COLO829 (cell line): ENCODE results near the gene RAC3.

Experiments used
- DNase-seq: peaks from one replicate; pipeline ENCODE4 v3.0.0; 2012; ENCODE audit warnings: low spot score

Gene RAC3

GRCh38 chr17:82013341-82013740 lies 18.1 kb upstream of the RAC3 start:
- no peak for DNase-seq

DNA sequence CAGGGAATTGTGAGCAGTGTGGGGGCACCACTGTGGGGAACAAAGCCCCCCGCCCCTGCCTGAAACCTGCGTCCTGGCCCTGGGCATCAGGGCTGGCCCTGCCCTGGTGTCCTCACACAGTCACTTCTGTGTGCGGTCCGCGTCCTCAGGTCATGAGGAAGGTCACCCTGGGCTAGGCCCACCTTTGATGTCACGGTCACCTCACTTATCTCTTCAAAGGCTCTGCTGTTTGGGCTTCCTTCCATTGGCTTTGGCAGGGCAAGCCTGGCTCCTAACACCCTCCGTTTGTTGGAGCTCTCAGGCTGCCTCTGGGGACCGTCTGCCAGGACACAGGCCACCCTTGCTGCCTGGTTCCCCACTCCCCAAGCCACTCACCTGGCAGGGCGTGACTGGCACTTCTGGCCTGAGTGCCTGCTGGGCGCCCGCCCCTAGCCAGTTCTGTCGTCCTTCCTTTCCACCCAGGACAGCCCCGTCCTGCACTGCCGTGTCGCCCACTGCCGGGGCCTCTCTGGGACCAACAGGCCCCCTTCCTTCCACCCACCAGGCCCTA lies 17.6 kb upstream of the RAC3 start:
- DNase-seq, result no peak

- DNase-seq, result no peak
These were observed 17.0 kb upstream of the RAC3 start for GRCh38 chr17:82014432-82014831.

- DNase-seq, result no peak
These were observed 16.5 kb upstream of the RAC3 start for GRCh38 chr17:82014971-82015310.

DNA sequence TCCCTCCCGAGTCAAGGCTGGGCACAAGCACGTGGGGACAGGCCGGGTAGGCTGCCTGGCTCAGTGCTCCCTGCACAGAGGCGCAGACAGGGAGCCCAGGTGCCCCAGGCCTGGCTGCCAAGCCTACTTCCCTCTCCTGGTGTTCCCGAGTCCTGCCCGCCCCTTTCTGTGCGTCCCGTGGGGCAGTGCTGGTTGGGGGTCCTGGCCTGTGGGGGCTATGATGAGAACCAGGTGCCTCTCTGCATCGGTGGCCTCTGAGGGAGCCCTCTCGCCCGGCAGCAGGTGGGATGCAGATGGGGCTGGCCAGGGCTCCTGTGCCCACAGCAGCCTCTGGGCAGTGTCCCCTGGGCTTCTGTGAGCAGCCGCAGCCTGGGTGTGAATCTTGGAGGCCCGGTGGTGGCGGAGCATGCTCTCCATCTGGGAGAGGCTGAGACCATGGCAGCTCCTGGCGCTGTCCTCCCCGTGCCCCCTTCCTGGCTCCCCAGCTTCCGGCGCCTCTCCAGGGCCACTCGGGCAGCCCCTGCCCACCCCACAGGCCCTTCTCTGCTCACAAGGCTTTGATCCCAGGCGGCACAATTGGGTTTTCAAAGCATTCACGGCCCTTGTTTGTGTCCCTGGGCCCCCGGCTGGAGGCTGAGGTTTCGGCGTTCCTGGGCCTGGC lies 16.0 kb upstream of the RAC3 start:
- DNase-seq, result no peak

- DNase-seq, result no peak
These were observed 15.2 kb upstream of the RAC3 start for GRCh38 chr17:82016061-82016874.

DNA sequence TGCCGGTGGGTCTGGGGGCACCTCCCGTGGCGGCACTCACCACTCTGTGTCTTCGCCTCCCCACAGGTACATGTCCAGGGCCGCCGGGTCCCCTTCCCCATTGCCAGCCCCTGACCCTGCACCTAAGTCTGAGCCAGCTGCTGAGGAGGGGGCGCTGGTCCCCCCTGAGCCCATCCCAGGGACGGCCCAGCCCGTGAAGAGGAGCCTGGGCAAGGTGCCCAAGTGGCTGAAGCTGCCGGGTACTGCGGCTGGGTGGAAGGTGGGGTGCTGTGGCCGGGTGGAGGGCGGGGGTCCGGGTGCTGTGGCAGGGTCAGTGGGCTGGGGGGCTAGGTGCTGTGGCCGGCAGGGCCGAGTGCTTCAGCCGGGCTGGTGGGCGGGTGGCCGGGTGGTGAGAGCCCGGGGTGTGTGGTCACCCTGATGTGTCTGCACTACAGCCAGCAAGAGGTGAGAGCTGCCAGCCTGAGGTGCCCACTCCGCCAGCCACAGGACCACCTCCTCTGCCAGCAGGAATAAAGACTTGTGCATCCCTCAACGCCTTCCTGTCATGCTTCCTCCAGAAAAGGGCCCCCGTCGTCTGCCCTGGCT lies 14.5 kb upstream of the RAC3 start:
- DNase-seq, result no peak

DNA sequence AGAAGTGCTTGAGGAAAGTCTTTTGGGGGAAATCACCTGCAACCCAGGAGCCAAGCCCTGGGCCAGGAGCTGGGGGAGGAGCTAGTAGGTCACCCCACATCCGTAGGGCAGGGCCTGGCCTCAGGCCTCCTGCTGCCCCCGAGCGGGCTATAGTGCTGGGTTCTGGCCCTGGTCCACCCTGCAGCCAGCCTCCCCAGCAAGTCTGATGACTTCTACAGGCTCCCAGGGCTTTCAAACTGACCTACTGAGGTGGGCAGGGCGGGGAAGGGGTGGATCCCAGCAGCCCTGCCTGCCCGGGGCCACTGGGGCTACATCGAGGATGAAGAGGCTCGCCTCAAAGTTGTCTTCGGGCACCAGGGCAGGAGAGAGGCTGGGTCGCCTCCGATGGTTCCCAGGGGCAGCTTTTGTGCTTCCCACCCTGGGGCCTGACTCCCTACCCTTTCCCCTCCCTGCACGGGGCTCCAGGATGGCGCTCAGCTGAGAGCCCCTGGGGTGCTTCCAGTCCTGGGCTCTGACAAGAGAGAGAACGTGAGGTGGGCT lies 13.8 kb upstream of the RAC3 start:
- no peak for DNase-seq

DNA sequence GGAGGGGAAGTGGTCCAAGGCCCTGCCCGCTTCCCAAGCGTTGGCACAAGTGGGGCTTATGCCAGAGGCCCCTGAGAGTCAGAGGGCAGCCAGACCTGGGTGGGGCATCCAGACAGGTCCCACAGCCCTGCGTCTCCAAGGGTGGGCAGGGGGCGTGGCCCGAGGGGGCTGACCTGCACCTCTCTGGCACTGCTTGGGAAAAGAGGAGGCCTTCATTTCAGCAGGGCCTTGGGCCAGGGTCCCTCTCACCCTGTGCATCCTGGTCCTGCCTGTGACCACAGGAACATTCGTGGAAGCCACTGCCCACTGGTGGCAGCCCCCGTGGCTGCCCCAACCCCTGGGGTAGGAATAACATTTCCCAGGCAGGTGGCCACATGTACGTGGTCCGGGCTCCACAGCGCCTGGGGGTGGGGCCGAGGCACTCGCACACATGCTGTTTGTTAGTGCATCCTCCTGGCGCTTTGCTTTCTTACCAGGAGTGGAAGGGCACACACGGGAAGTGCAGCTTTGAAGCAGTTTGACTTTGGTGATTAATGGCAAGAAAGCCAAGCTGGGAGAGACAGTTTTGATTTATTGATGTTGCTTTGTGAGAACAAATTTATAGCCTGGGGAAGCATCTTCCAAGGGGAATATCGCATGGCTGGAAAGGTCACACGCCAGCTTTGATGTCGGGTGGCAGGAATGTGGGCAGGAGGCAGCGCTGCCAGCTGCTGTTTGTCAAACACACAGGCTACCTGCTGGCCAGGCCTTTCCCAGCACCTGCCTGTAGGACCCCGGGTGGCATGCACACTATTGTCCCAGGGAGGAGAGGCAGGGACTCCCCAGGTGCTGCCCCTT lies 13.1 kb upstream of the RAC3 start:
- no peak for DNase-seq

DNA sequence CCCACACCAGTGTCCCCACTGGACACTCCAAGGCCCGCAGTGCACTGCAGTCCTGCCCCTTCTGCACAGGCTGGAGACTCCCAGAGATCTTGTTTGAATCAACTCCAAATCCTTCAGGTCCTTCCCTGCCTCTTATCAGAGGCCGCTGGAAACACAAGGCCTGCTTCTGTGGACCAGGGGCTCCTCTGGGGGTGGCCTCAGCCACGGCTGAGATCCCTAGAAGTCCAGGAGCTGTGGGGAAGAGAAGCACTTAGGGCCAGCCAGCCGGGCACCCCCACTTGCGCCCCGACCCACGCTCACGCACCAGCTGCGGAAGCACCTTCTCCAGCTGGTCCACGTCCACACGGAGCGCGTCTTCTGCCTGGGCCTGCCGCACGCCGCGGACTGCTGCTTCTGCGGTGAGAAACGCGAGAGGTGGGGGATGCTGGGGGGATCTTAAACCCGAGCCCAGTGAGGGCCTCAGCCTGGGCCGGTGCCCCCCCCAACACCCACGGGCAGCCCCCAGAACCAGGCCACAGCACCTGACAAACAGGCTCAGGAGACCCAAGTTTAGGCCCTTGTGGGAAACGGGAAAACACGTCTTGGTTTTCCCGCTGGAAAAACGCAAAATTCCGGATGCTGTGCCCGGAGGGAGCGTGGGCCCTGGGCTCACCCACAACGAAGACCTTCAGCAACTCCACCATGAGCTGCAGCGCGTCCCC lies 12.3 kb upstream of the RAC3 start:
- no peak for DNase-seq

GRCh38 chr17:82019690-82020571 lies 11.5 kb upstream of the RAC3 start:
- DNase-seq, result no peak

GRCh38 chr17:82020572-82021106 lies 10.8 kb upstream of the RAC3 start:
- no peak for DNase-seq

DNA sequence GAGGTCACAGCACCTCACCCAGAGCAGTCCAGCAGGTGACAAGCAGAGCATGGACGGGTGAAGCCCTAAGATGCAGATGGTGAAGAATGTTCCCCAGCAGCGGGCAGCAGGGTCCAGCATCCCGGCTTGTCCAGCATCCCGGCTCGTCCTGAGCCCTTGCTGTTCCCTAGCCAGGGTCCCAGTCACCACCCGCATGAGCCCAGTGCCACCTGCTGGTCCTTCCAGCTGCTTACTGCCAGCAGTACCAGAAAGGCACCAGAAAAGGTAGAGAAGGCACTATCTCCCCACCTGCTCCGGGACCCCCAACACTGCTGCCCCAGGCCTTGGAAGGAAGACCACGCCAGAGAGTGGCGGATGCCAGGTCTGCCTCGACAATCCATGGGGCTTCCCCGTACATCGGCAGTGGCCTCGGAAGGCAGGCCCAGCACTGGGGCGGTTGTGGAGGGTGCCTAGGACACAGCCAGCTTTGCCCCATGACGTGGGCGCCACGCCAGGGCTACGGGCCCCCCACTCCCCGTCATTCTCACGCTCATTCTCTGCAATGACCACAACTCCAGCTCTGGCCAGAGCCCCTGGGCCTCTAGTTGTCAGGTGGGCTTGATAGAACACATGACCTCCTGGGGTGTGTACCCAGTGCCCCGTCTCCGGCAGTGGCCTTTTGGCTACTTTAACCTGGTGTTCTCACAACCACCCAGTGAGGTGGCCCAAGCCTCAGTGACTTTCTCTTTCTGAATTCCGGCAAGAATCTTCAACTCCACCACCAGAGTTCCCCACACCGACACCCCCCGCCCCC lies 10.2 kb upstream of the RAC3 start:
- no peak for DNase-seq

GRCh38 chr17:82021900-82022309 lies 9.6 kb upstream of the RAC3 start:
- no peak for DNase-seq

- no peak for DNase-seq
These were observed 9.0 kb upstream of the RAC3 start, which contains the start of gene CENPX for GRCh38 chr17:82022310-82022980. Gene CENPX, minus strand, starts transcription at chr17:82022878. Its CDS starts 17 bp downstream, at chr17:82022861.

- DNase-seq, result peak; percentile 94
These were observed 8.5 kb upstream of the RAC3 start, which contains the start of gene LRRC45 for GRCh38 chr17:82022981-82023446. Gene LRRC45, plus strand, starts transcription at chr17:82023305. Its CDS starts 339 bp downstream, at chr17:82023644.

DNA sequence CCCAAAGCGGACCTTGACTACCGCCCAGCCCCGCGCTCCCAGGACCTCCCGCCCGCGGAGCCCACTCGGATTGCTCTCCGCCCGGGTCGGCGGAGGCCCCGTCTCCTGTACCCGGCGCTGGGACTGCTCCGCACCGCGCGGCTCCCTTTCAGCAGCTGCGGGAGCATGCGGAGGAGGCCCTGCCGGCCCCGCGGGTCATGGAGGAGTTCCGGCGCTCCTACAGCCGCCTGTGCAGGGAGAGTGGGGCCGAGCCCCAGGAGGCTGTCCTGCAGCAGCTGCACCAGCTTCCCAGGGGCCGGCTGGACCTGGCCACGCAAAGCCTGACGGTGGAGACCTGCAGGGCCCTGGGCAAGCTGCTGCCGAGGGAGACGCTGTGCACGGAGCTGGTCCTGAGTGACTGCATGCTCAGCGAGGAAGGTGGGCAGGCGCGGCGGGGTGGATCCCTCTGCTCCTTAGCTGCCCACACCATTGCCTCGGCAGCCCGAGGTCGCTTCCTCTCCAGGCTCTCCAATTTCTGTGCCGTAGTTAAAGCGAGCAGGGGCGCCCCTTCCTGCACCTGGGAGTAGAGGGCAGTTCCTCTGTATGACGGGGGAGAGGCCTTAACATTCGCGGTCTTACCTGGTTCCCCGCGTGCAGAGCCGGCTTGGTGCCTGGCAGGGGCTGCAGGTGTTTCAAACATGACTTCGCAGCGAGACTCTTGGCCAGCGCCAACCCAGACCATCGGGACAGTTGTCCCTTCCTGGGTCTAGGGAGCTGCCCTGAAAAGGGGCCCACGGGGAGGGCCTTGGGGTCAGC lies 7.8 kb upstream of the RAC3 start:
- no peak for DNase-seq
